GM21390 (cell line): Measurements from ENCODE around the gene FIGN.

Experiments used
- ATAC-seq: cut with Tn5 transposase; IDR thresholded peaks from one replicate; pipeline ENCODE4 v1.9.1; 2021; ENCODE audit not compliant: unreplicated experiment

FIGN gene

DNA sequence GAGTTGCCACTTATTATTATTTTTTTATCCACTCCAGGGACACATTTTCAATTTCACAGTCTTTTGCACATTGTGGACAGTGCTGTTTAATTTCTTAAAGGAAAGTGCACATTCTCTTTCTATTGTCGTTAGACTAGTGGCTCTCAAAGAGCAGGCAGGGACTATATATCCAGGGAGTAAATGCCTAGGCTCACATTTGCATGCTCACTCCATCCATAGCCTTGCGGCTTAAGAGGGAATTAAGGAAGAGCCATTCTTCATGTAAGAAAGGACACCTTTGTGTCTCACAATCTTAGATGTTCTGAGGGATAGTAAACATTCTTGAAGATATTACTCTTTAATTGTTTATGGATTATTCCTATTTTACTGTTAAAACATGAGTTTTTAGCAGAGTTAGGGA lies 70.8 kb downstream of the FIGN start:
- ATAC-seq, result no peak

DNA sequence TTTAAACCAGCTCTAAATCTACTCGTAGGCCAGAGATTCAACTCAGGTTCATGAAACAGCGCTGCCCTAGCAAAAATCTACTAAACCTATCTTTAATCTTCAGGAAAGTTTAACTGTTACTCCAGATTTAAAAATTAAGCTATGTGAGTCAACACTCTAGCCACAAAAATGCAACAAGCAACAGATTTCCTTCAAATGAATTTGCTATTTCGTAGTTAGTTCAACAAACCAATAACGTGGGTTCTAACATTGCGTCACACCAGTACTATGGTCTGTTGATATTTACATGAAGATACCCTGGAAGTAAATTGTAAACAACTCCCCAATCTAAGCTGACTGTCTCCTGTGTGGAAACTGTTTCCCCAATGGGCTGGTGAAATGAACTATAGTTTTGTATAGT lies 71.2 kb downstream of the FIGN start:
- ATAC-seq, result no peak

- ATAC-seq, result no peak
Observed at GRCh38 chr2:163662141-163662780, 73.5 kb downstream of the FIGN start.

- no peak for ATAC-seq
Observed at GRCh38 chr2:163659224-163659623, 76.6 kb downstream of the FIGN start.

DNA sequence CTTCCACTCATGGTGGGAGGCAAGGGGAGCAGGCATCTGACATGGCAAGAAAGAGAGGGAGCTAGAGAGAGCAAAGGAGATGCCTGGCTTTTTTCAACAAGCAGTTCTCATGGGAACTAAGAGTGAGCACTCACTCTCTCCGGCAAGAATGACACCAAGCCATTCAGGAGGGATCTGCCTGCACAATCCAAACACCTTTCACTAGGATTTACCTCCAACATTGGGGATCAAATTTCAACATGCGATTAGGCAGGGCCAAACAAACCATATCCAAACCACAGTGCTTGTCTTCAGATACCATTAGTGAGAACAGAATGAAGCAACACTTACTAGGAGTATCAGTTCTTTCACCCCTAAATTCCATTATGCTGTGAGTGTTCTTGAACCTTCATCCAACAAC lies 77.3 kb downstream of the FIGN start:
- no peak for ATAC-seq

DNA sequence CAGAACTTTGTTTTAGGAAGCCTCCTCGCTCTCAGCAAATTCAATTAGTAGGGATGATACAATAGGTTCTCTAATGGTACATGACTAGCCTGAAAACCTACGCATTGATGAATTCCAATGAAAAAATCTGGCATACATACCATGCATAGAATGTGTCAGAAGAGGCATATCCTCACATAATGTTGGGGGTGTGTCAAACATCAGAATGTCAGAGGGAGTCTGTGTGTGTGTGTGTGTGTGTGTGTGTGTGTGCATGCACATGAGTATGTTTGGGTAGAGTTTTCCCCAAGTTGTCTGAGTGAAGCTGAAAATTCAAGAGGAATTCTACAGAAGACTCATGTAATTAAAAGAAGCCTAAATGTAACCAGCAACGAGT lies 78.5 kb downstream of the FIGN start:
- ATAC-seq, result no peak

DNA sequence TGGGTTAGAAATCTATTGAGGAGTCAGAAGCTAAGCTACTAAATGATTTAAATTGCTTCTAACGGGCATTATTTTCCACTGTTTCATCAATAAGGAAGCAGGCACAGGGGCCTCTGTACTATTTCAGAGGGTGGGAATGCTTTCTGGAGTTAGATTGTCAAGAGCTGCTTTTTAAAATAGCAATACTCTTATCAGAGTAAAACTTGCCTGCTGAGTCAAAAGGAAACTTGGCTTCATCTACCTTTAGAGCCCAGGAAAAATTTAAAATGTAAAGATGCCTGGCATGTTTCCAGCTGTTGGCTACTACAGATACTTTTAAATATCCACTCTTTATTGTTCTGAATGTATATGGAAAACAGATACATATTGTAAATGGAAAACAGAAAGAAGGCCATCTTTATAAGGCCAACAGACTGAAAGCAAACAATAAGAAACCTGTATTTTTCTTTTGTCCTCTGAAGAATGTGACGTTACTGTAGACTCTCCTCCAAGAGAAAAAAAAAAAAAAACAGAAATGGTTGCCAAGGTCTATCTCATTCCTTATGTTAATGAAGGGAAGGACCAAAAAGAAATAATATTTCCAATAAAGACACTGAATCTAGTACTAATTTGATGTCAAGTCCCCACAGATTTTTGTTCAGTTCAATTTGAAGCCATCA lies 79.1 kb downstream of the FIGN start:
- no peak for ATAC-seq

GRCh38 chr2:163655667-163656066 lies 80.1 kb downstream of the FIGN start:
- no peak for ATAC-seq

DNA sequence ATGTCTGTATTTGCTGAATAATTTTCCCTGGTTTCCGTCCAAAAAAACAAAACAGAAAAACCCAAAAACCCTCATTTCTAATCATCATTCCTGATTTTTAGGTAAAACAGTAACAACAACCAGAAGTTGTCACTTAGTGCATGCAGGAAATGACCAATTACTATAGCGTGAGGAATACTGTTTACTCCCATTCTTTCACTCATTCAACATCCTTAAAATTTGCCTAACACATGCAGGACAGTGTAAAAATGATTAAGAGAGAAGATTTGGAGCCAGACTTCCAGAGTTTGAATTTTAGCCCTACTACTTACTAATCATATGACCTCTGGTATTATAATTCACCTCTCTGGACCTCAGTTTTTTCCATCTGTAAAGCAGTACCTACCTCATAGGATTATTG lies 83.1 kb downstream of the FIGN start:
- ATAC-seq, result no peak

- ATAC-seq, result no peak
Observed at GRCh38 chr2:163649080-163649479, 86.7 kb downstream of the FIGN start.

DNA sequence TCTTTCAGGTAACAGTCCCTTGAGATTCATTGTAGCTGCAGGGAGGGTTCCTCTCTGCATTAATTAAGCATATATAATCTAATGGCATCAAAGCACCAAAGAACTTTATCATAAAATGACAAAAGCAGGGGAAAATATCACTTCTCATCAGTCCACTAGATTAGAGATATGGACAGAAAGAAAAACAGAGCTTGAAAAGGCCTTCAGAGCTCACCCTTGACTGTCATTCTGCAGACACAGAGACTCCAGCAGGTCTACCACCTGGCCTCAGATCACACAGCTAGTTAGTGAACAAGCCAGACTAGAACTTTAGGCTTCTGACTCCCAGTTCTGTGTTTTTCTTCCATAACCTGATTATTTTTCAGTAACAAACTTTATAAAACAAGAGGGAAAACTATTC lies 88.5 kb downstream of the FIGN start:
- no peak for ATAC-seq

DNA sequence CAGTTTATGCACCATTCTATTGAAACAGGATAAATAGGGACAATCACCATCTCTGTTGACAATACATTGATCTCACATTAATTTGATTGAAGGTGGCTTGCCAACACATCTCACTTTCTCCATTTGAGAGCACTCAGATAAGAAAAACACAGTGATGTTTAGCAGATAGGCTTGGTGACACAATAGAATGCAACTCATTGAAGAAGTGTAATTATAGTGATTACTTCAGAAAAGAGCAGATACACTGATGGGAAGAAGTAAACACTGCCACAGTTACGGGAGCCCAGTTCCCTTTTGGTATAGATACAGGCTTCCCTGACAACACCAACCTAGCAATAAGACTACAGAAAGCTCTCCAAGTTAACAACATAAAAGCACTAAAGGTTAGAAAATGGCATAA lies 89.1 kb downstream of the FIGN start:
- no peak for ATAC-seq

DNA sequence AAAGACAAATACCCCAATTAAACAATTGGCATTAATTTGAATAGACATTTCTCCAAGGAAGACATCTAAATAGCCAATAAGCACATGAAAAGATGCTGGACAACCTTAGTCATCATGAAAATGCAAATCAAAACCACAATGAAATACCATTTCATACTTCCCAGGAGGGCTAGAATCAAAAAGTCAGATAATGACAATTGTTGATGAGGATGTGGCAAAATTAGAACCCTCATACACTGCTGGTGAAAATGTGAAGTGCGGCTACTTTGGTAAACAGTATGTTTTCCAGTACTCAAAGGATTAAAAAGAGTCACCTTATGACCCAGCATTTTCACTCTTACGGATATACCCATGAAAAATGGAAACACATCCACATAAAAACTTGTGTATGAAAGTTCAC lies 91.6 kb downstream of the FIGN start:
- no peak for ATAC-seq

- ATAC-seq, result no peak
Observed at GRCh38 chr2:163641986-163642385, 93.8 kb downstream of the FIGN start.

- no peak for ATAC-seq
Observed at GRCh38 chr2:163640542-163641193, 95.1 kb downstream of the FIGN start.

DNA sequence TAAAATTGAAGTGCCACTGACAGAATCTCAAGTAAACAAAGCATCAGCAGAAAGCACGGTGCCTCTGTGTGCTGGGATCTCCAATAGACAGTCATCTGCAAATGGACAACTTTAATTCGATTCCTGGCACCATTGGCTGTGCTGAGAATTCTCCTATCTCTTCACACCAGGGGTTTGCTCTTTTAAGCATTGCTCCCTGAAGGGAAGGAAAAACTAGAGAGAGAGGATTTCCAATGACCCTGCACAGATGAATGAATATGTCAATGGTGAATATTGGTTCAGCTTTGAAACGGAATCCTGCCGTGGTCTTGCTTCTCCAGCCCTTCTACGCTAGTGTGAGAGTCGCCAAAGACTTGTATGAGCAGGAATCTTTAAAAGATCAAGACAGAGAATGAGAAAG lies 97.9 kb downstream of the FIGN start:
- ATAC-seq, result no peak

- no peak for ATAC-seq
Observed at GRCh38 chr2:163633291-163633690, 102.5 kb downstream of the FIGN start.

GRCh38 chr2:163630836-163631235 lies 105.0 kb downstream of the FIGN start:
- no peak for ATAC-seq

GRCh38 chr2:163626639-163627109 lies 109.1 kb downstream of the FIGN start:
- ATAC-seq, result no peak

DNA sequence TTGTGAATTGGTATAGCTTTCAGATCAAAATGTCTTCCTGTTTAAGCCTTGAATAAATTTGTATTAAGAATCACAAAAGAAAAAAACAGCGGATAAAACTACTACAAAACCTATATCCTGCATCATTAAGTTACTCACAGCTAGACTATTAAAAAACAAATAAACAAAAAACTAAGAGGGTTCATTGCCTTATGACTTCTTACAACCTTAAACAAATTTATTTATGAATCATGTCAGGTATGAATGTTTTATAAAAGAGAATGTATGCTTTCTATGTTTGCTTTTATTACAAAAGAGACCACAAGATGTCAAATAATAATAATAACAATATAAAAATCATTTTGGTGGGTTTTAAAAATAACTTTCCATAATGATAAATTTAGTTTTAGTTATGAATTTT lies 109.6 kb downstream of the FIGN start:
- no peak for ATAC-seq

GRCh38 chr2:163625632-163626031 lies 110.2 kb downstream of the FIGN start:
- ATAC-seq, result no peak

- ATAC-seq, result no peak
Observed at GRCh38 chr2:163621445-163622004, 114.3 kb downstream of the FIGN start.
